GM12878 (cell line): Measurements from ENCODE around the gene FUT6. TPM values are rescaled to one million over a fixed set of nuclear protein-coding genes. Genes with fewer than 3 reads are reported as not detected.
A peak's percentile ranks its signal among the peaks of the same experiment; 100 is the strongest.

Experiments
- ATAC-seq: fragments of 200-7000 bp; cut with Tn5 transposase; 3 replicates; pipeline ENCODE4 v1.9.1; 2020; ENCODE audit warnings: mild to moderate bottlenecking, moderate library complexity
- BruUV-seq: library from RNA; stranded (reverse); fragments of 400-500 nt; replicated peaks from 2 replicates; lab custom pipeline; 2021; lab: Mats Ljungman, UMichigan
- CTCF ChIA-PET: fragments of 300-600 bp; sonication (Branson Sonifier 250); formaldehyde crosslinking; extraction: SDS; loops from one replicate; lab custom pipeline; 2021; ENCODE audit warnings: inconsistent platforms; lab: Yijun Ruan, JAX
- POLR2A ChIA-PET: fragments of 350-600 bp; formaldehyde crosslinking; extraction: SDS; loops from one replicate; lab custom pipeline; 2021; ENCODE audit warnings: inconsistent platforms; lab: Charles Lee
- RAD21 ChIA-PET: fragments of 300-600 bp; sonication (Branson Sonifier 250); formaldehyde crosslinking; loops from one replicate; lab custom pipeline; 2023; ENCODE audit warnings: antibody characterized with exemption; ENCODE audit not compliant: unreplicated experiment; lab: Charles Lee
- SMC1A ChIA-PET: fragments of 300-600 bp; sonication (Branson Sonifier 250); formaldehyde crosslinking; loops from one replicate; lab custom pipeline; 2023; ENCODE audit not compliant: unreplicated experiment, uncharacterized antibody; lab: Charles Lee
- DNase-seq: peaks from one replicate; pipeline ENCODE4 v3.0.0-alpha.2; 2011; ENCODE audit warnings: low read depth, low spot score
- FAIRE-seq: peaks from 3 replicates; lab custom pipeline; 2011; peaks lifted over from hg19 to GRCh38; lab: Jason Lieb, UNC
- H2AFZ ChIP-seq: 2 replicates; pipeline ENCODE4 v1.6.0; 2011; ENCODE audit warnings: low read depth, low read length, control low read depth; ENCODE audit not compliant: control insufficient read depth
- H3K27ac ChIP-seq: 2 replicates; pipeline ENCODE4 v1.5.1; 2011; ENCODE audit warnings: control low read depth; ENCODE audit not compliant: control insufficient read depth, insufficient read depth
- H3K27me3 ChIP-seq, 2 experiments: replicated peaks in 1 of 2; 2 replicates each; pipeline versions ENCODE4 v1.6.0 to v1.6.1; 2011; ENCODE audit warnings: low read length in 1 of 2; ENCODE audit not compliant: control insufficient read depth in 2 of 2, insufficient read depth in 2 of 2
- H3K36me3 ChIP-seq, 2 experiments: 2 replicates each; pipeline ENCODE4 v1.5.1; 2011; ENCODE audit warnings: low read length in 1 of 2; ENCODE audit not compliant: control insufficient read depth in 2 of 2, insufficient read depth in 2 of 2
- H3K4me1 ChIP-seq: 2 replicates; pipeline ENCODE4 v1.6.1; 2011; ENCODE audit warnings: mild to moderate bottlenecking, low read length, moderate library complexity, mixed read lengths; ENCODE audit not compliant: control insufficient read depth, insufficient read depth
- H3K4me2 ChIP-seq: 2 replicates; pipeline ENCODE4 v1.6.0; 2011; ENCODE audit warnings: control low read depth; ENCODE audit not compliant: control insufficient read depth, insufficient read depth
- H3K4me3 ChIP-seq: fragments of 200-600 bp; sonication (generic); 2 replicates; pipeline ENCODE4 v1.5.1; 2016
- H3K79me2 ChIP-seq: 2 replicates; pipeline ENCODE4 v1.6.0; 2011; ENCODE audit warnings: low read length; ENCODE audit not compliant: control insufficient read depth, insufficient read depth
- H3K9ac ChIP-seq: 2 replicates; pipeline ENCODE4 v1.8.0; 2011; ENCODE audit warnings: low read length, control low read depth, mixed read lengths; ENCODE audit not compliant: control insufficient read depth, insufficient read depth
- H3K9me3 ChIP-seq: replicated peaks from 3 replicates; pipeline ENCODE4 v1.5.1; 2011; ENCODE audit warnings: mild to moderate bottlenecking, low read length; ENCODE audit not compliant: control insufficient read depth, insufficient read depth
- H4K20me1 ChIP-seq: 2 replicates; pipeline ENCODE4 v1.6.0; 2011; ENCODE audit not compliant: control insufficient read depth, insufficient read depth
- BACH1 ChIP-seq: fragments of 450-650 bp; IDR thresholded peaks from 2 replicates; pipeline ENCODE4 v1.6.1; 2017; ENCODE audit warnings: mild to moderate bottlenecking, borderline replicate concordance
- CTCF ChIP-seq, 3 experiments: IDR thresholded peaks in 2 of 3; conservative IDR thresholded peaks in 1 of 3; 2 replicates each; pipeline ENCODE4 v1.5.1; 2011; ENCODE audit warnings: low read depth in 3 of 3, low read length in 3 of 3, mild to moderate bottlenecking in 3 of 3, control low read depth in 2 of 3, moderate library complexity in 2 of 3, inconsistent platforms in 1 of 3, mixed read lengths in 1 of 3; ENCODE audit not compliant: control insufficient read depth in 2 of 3, insufficient read depth in 1 of 3; ENCODE audit errors: extremely low read depth in 1 of 3
- MTA2 ChIP-seq: fragments of 450-650 bp; IDR thresholded peaks from 2 replicates; pipeline ENCODE4 v1.6.1; 2016; ENCODE audit warnings: low read depth, mild to moderate bottlenecking, moderate library complexity
- NBN ChIP-seq: fragments of 450-650 bp; IDR thresholded peaks from 2 replicates; pipeline ENCODE4 v1.6.1; 2016
- NRF1 ChIP-seq: conservative IDR thresholded peaks from 2 replicates; pipeline ENCODE4 v1.6.1; 2011; ENCODE audit warnings: mild to moderate bottlenecking, low read depth, low read length, improper control_type of control experiment
- SMAD5 ChIP-seq: IDR thresholded peaks from 2 replicates; pipeline ENCODE4 v1.6.1; 2016; ENCODE audit warnings: antibody characterized with exemption, low read depth
- SUZ12 ChIP-seq: fragments of 200-600 bp; sonication (generic); IDR thresholded peaks from one replicate; pipeline ENCODE4 v1.6.1; 2018; ENCODE audit warnings: antibody characterized with exemption, mild to moderate bottlenecking; ENCODE audit not compliant: unreplicated experiment
- USF1 ChIP-seq: IDR thresholded peaks from 2 replicates; pipeline ENCODE4 v1.6.1; 2011; ENCODE audit warnings: borderline replicate concordance, low read depth, mild to moderate bottlenecking, moderate library complexity, mixed read lengths, low read length; ENCODE audit not compliant: insufficient read depth; ENCODE audit errors: extremely low read length
- YY1 ChIP-seq: IDR thresholded peaks from 2 replicates; pipeline ENCODE4 v1.6.1; 2011; ENCODE audit warnings: low read depth, mild to moderate bottlenecking, low read length
- ZBTB33 ChIP-seq: fragments of 450-650 bp; IDR thresholded peaks from 2 replicates; pipeline ENCODE4 v1.6.1; 2017; ENCODE audit warnings: mild to moderate bottlenecking
- ZBTB4 ChIP-seq: fragments of 450-650 bp; formaldehyde crosslinking; IDR thresholded peaks from 2 replicates; pipeline ENCODE4 v1.4.0; 2022; ENCODE audit warnings: mild to moderate bottlenecking, moderate library complexity
- WGBS: methylation state at CpG from one replicate; pipeline ENCODE4 v1.1.6; 2016; ENCODE audit warnings: low lambda C conversion rate; ENCODE audit not compliant: insufficient replicate concordance, insufficient coverage; ENCODE audit errors: missing lambda C conversion rate; 5-methylcytosine and 5-hydroxymethylcytosine counted together
- in situ Hi-C: fragments of 300-500 bp; cut with MboI; formaldehyde crosslinking; loops from 9 replicates; pipeline ENCODE4 v1.14.3; 2018; ENCODE audit warnings: mixed read lengths
- intact Hi-C: fragments of 100-400 bp; cut with micrococcal nuclease; formaldehyde crosslinking; loops from one replicate; pipeline ENCODE4 v1.14.2; 2022; ENCODE audit not compliant: unreplicated experiment
- polyA plus RNA-seq, 11 experiments: library from polyadenylated mRNA; depleted of rRNA in 4 of 11; unstranded in 6 of 11; stranded (reverse) in 5 of 11; fragments of >200 nt; fragmentation: Nextera tagmentation in 4 of 11; fragmentation: Illumina TruSeq in 1 of 11; extraction: Ambion mirVana in 4 of 11; extraction: Trizol in 1 of 11; gene quantifications; 1 replicate in 1 of 11; 2 replicates in 10 of 11; pipeline versions ENCODE4 v1.2.1 to v1.2.3, GENCODE V29; 2011 to 2016; ENCODE audit warnings: inconsistent platforms in 2 of 11, missing spikeins in 2 of 11, low read depth in 1 of 11
- total RNA-seq, 4 experiments: library from RNA; depleted of rRNA in 3 of 4; stranded (reverse); fragments of >200 nt in 3 of 4; fragmentation: Illumina TruSeq in 1 of 4; extraction: Trizol in 1 of 4; gene quantifications; 2 replicates each; pipeline versions ENCODE4 v1.2.1 to v1.2.3, GENCODE V29; 2013 to 2021

The FUT6 gene
- total and polyA plus RNA-seq, 10 of the 15 experiments (the other 5 are each of a cell fraction or from before 2014, with no cell fraction given), result not detected

GRCh38 chr19:5803752-5804515 is 35.6 kb downstream of the FUT6 start:
- H3K4me3 ChIP-seq, result peak overlapping the region; percentile 6; the same call in 1 of the 2 replicates
- peak; percentile 57 for FAIRE-seq
- peak overlapping the region; percentile 8; the same call in 1 of the 2 replicates for H3K9ac ChIP-seq
- TF ChIP-seq NBN (0 out of 2 replicates have a peak, but pooled peaks have one; percentile 17), USF1 (no peak), SMAD5 (no peak), SUZ12 (no peak), CTCF (IDR thresholded peaks at IDR 0.05 in 2 of 3, conservative IDR thresholded peaks at IDR 0.05 in 1 of 3; ENCODE audit: control insufficient read depth in 2 of 3, extremely low read depth in 1 of 3, insufficient read depth in 1 of 3, low read depth in 3 of 3, low read length in 3 of 3) (peak; percentile 92 to 99 (median 98); a peak in 5 of 6 replicates), BACH1 (0 out of 2 replicates have a peak, but pooled peaks have one; percentile 25), YY1 (peak; percentile 81), ZBTB33 (no peak), MTA2 (no peak), NRF1 (no peak), ZBTB4 (CRISPR knock-in tag) (no peak)

More at GRCh38 chr19:5803752-5804515, 35.6 kb downstream of the FUT6 start:
- ATAC-seq (peak; percentile 99), DNase-seq (peak; percentile 39)
- 1% methylated on average over 52 of the region's 54 CpGs for WGBS
- intact Hi-C loops, result loop anchor here (2.0 to 10.0 kb wide), 2 partner anchors 81 to 221 kb away; no protein-coding TSS in a partner anchor
- SMC1A ChIA-PET, result interaction anchor here (0.6 to 1.9 kb wide), 15 partner anchors 9 to 225 kb away, joined by 3 to 13 read pairs (median 3); partner anchors contain the start of genes NDUFA11, RPL36 and VMAC
- POLR2A ChIA-PET, result interaction anchor here (1.3 to 1.4 kb wide), 2 partner anchors 13 to 100 kb away, joined by 4 to 7 read pairs; partner anchors contain the start of genes DUS3L and NDUFA11
- Histone ChIP-seq H3K4me1 (peaks cover 7% of the 10 kb centered on the region), H3K27ac (no peak overlapping the region), H3K27me3 (no peaks in the 10 kb centered on the region; a peak in 2 of 4 replicates), H4K20me1 (no peaks in the 10 kb centered on the region), H3K36me3 (no peaks in the 10 kb centered on the region), H3K79me2 (no peaks in the 10 kb centered on the region), H2AFZ (peak overlapping the region; percentile 80), H3K4me2 (peak overlapping the region; percentile 97), H3K9me3 (no peaks in the 10 kb centered on the region)
- no TSS peak for BruUV-seq
- CTCF ChIA-PET, result interaction anchor here (0.5 to 1.7 kb wide), 54 partner anchors 8 to 1237 kb away, joined by 3 to 45 read pairs (median 4); partner anchors contain the start of genes CATSPERD, DUS3L, NDUFA11 and RFX2
- RAD21 ChIA-PET, result interaction anchor here (0.6 to 2.1 kb wide), 13 partner anchors 14 to 696 kb away, joined by 3 to 15 read pairs (median 4); partner anchors contain the start of genes NDUFA11 and VMAC
- in situ Hi-C loops, result no loop called here
